B cell (primary cell): ENCODE data around the gene CACTIN. TPM values are rescaled to one million over a fixed set of nuclear protein-coding genes. Genes with fewer than 3 reads are reported as not detected.

Experiments used
- ATAC-seq: fragments of 200-7000 bp; cut with Tn5 transposase; one replicate; pipeline ENCODE4 v1.10.0; 2021; ENCODE audit warnings: low read depth, mild to moderate bottlenecking, moderate number of reproducible peaks, moderate library complexity
- CTCF ChIA-PET: fragments of 350-600 bp; sonication (Branson Sonifier 250); formaldehyde crosslinking; loops from one replicate; lab custom pipeline; 2021; ENCODE audit warnings: antibody characterized with exemption, inconsistent platforms; lab: Charles Lee
- POLR2A ChIA-PET: fragments of 350-600 bp; sonication (Branson Sonifier 250); formaldehyde crosslinking; loops from one replicate; lab custom pipeline; 2021; ENCODE audit warnings: antibody characterized with exemption; lab: Charles Lee
- DNase-seq: peaks from one replicate; pipeline ENCODE4 v3.0.0; 2013
- H2AFZ ChIP-seq: 2 replicates; pipeline ENCODE4 v1.6.1; 2012; ENCODE audit warnings: mild to moderate bottlenecking, low read depth, low read length; ENCODE audit not compliant: insufficient read depth, poor library complexity, severe bottlenecking
- H3K27ac ChIP-seq, 2 donors: 1 replicate in 1 of 2; 2 replicates in 1 of 2; pipeline ENCODE4 v1.5.1; 2012 to 2013; ENCODE audit warnings: low read length in 2 of 2, mild to moderate bottlenecking in 2 of 2, moderate library complexity in 1 of 2
- H3K27me3 ChIP-seq, 4 experiments: fragments of 200-600 bp in 1 of 4; sonication (generic) in 1 of 4; replicated peaks in 1 of 4; 1 replicate in 2 of 4; 2 replicates in 2 of 4; pipeline versions ENCODE4 v1.6.1 to v1.7.0; 2013 to 2016; ENCODE audit warnings: low read length in 3 of 4, mild to moderate bottlenecking in 2 of 4, mixed read lengths in 1 of 4, moderate library complexity in 1 of 4; ENCODE audit not compliant: insufficient read depth in 4 of 4, control insufficient read depth in 3 of 4; ENCODE audit errors: control extremely low read depth in 1 of 4
- H3K36me3 ChIP-seq, 2 experiments: replicated peaks in 1 of 2; 1 replicate in 1 of 2; 2 replicates in 1 of 2; pipeline versions ENCODE4 v1.6.1 to v1.7.1; 2013; ENCODE audit warnings: low read length in 1 of 2; ENCODE audit not compliant: insufficient read depth in 2 of 2, control insufficient read depth in 1 of 2; ENCODE audit errors: control extremely low read depth in 1 of 2, extremely low read depth in 1 of 2
- H3K4me1 ChIP-seq, 2 donors: fragments of 200-600 bp in 1 of 2; sonication (generic) in 1 of 2; 1 replicate in 1 of 2; 2 replicates in 1 of 2; pipeline versions ENCODE4 v1.5.1 to v1.6.1; 2013 to 2017; ENCODE audit warnings: low read length in 2 of 2; ENCODE audit not compliant: control insufficient read depth in 2 of 2, insufficient read depth in 2 of 2
- H3K4me2 ChIP-seq: replicated peaks from 2 replicates; pipeline ENCODE3; 2012; ENCODE audit warnings: mild to moderate bottlenecking, low read depth, low read length; ENCODE audit not compliant: poor library complexity, severe bottlenecking
- H3K4me3 ChIP-seq, 5 experiments: fragments of 200-600 bp in 1 of 5; sonication (generic) in 1 of 5; 1 replicate in 3 of 5; 2 replicates in 2 of 5; pipeline versions ENCODE4 v1.5.1 to v1.7.0; 2011 to 2016; ENCODE audit warnings: low read length in 4 of 5, mild to moderate bottlenecking in 4 of 5, low read depth in 2 of 5, control low read depth in 1 of 5, moderate library complexity in 1 of 5; ENCODE audit not compliant: insufficient read depth in 1 of 5; ENCODE audit errors: control extremely low read depth in 1 of 5, extremely low read depth in 1 of 5
- H3K79me2 ChIP-seq: fragments of 200-600 bp; sonication (generic); one replicate; pipeline ENCODE4 v1.6.0; 2016; ENCODE audit warnings: low read length; ENCODE audit not compliant: control insufficient read depth, insufficient read depth
- H3K9ac ChIP-seq: fragments of 200-600 bp; sonication (generic); 2 replicates; pipeline ENCODE4 v1.6.1; 2017; ENCODE audit warnings: mild to moderate bottlenecking, low read length, moderate library complexity
- H3K9me3 ChIP-seq, 3 donors: one replicate each; pipeline versions ENCODE4 v1.6.1 to v1.7.1; 2013; ENCODE audit warnings: low read length in 2 of 3; ENCODE audit not compliant: control insufficient read depth in 2 of 3, insufficient read depth in 1 of 3; ENCODE audit errors: control extremely low read depth in 1 of 3
- H4K20me1 ChIP-seq: 2 replicates; pipeline ENCODE4 v1.6.0; 2012; ENCODE audit warnings: mild to moderate bottlenecking, low read length; ENCODE audit not compliant: insufficient read depth, control insufficient read depth, poor library complexity, severe bottlenecking
- H3K27ac Mint-ChIP-seq: one replicate; pipeline ENCODE4 v1.8.0; 2021; ENCODE audit warnings: mixed read lengths
- H3K27me3 Mint-ChIP-seq: one replicate; pipeline ENCODE4 v1.8.0; 2021; ENCODE audit warnings: mixed read lengths
- H3K4me1 Mint-ChIP-seq: one replicate; pipeline ENCODE4 v1.8.0; 2021; ENCODE audit warnings: mixed read lengths
- H3K4me3 Mint-ChIP-seq: one replicate; pipeline ENCODE4 v1.8.0; 2021; ENCODE audit warnings: mixed read lengths
- H3K9me3 Mint-ChIP-seq: one replicate; pipeline ENCODE4 v1.8.0; 2022; ENCODE audit warnings: mixed read lengths; ENCODE audit not compliant: insufficient read depth
- EZH2 ChIP-seq: IDR thresholded peaks from 2 replicates; pipeline ENCODE4 v1.6.1; 2012; ENCODE audit warnings: borderline replicate concordance, low read depth, mild to moderate bottlenecking, moderate library complexity, low read length; ENCODE audit not compliant: insufficient read depth, poor library complexity, severe bottlenecking
- WGBS: methylation state at CpG from one replicate; pipeline ENCODE4 v1.1.5; 2013; ENCODE audit warnings: missing lambda C conversion rate; ENCODE audit not compliant: insufficient coverage; 5-methylcytosine and 5-hydroxymethylcytosine counted together
- intact Hi-C: fragments of 100-400 bp; cut with micrococcal nuclease; formaldehyde crosslinking; loops from one replicate; pipeline ENCODE4 v1.10.0; 2022
- polyA plus RNA-seq: library from polyadenylated mRNA; depleted of rRNA; stranded (reverse); fragments of >200 nt; gene quantifications from 2 replicates; pipeline ENCODE4 v1.2.3, GENCODE V29; 2012
- total RNA-seq, 2 donors: library from RNA; stranded (reverse); fragments of 120-200 nt in 1 of 2; gene quantifications; 1 replicate in 1 of 2; 2 replicates in 1 of 2; pipeline versions ENCODE4 v1.2.3 to v1.2.4, GENCODE V29; 2013 to 2022
- TF ChIP-seq, protein P1 (sequence below): fragments of 200-600 bp; IDR thresholded peaks from one replicate; pipeline ENCODE4 v1.8.0; 2022; ENCODE audit warnings: antibody characterized with exemption, mild to moderate bottlenecking

Gene CACTIN
- total and polyA plus RNA-seq, 2 donors (not counting 1 experiment from before 2014, with no cell fraction given), result 40.6 to 41.8 TPM

DNA sequence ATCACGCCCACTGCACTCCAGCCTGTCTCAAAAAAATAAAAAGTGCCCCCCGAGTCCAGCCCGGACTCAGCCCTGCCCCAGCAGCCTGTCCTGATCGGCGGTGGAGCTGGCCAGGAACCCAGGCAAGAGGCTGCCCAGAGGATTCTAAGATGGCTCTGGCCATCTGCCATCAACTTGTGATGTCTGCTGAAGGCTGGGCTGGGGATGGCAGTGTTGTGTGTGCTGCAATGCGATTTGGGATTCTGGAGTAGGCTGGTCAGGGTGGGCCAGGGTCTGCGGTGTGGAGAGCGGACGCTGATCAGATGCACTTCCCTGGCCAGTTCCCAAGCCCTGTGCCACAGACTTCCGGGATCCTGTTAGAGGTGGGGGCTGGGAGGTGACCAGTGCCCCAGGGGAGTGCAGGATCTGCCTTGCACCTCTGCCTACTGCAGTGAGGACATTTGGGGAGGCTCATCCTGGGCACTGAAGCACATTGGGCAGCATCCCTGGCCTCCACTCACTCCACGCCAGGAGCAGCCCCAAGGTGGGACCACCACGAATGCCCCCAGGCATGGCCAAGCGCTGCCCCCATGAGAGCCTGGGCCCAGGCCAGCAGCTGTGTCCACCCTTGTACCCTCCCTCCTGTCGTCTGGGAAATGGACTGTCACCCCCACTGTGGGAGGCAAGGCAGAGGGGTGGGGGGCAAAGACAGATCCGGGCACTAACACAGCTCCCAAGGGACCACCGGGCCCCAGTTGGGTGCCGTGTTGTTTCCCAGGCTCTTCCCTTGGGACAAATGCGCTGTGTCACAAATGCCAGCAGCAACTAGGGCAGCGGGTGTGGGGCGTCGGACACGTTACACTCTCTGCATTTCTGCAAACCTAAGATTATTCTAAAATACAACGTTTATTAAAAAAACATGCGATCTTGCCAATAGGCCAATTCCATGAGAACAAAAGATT, 16.5 kb downstream of the CACTIN start:
- intact Hi-C loops, result loop anchor here (5.0 kb wide), 1 partner anchor 53 kb away; the partner anchor contains the start of gene MFSD12
- H3K4me3 ChIP-seq, result no peak overlapping the region
- H3K27ac ChIP-seq, result no peak overlapping the region
- peaks cover 0 to 20% (median 0%) of the 10 kb centered on the region in 3 donors for H3K9me3 ChIP-seq
- no peaks in the 10 kb centered on the region for H4K20me1 ChIP-seq
- no peak for ATAC-seq
- H2AFZ ChIP-seq, result no peak overlapping the region
- peaks cover 0 to 4% (median 0%) of the 10 kb centered on the region in 4 experiments for H3K27me3 ChIP-seq
- H3K27me3 Mint-ChIP-seq, result no peaks in the 10 kb centered on the region
- H3K4me3 Mint-ChIP-seq, result no peak overlapping the region
- H3K27ac Mint-ChIP-seq, result no peak overlapping the region
- H3K36me3 ChIP-seq, result peaks cover 0 to 20% of the 10 kb centered on the region in 2 experiments
- TF ChIP-seq, protein P1, sequence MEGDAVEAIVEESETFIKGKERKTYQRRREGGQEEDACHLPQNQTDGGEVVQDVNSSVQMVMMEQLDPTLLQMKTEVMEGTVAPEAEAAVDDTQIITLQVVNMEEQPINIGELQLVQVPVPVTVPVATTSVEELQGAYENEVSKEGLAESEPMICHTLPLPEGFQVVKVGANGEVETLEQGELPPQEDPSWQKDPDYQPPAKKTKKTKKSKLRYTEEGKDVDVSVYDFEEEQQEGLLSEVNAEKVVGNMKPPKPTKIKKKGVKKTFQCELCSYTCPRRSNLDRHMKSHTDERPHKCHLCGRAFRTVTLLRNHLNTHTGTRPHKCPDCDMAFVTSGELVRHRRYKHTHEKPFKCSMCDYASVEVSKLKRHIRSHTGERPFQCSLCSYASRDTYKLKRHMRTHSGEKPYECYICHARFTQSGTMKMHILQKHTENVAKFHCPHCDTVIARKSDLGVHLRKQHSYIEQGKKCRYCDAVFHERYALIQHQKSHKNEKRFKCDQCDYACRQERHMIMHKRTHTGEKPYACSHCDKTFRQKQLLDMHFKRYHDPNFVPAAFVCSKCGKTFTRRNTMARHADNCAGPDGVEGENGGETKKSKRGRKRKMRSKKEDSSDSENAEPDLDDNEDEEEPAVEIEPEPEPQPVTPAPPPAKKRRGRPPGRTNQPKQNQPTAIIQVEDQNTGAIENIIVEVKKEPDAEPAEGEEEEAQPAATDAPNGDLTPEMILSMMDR, result no peak
- TF ChIP-seq EZH2, result no peak
- 67% methylated on average over 24 of the region's 24 CpGs for WGBS
- no peak for DNase-seq
- peaks cover 21% of the 10 kb centered on the region for H3K4me1 Mint-ChIP-seq
- ChIA-PET CTCF (interaction anchor here (1.3 kb wide), 1 partner anchor 65 kb away, joined by 3 read pairs; no protein-coding TSS in a partner anchor), POLR2A (interaction anchor here (0.6 kb wide), 1 partner anchor 1397 kb away, joined by 5 read pairs; no protein-coding TSS in a partner anchor)
- peaks cover 28 to 38% of the 10 kb centered on the region in 2 donors for H3K4me1 ChIP-seq
- H3K9me3 Mint-ChIP-seq, result no peaks in the 10 kb centered on the region
- peaks cover 7% of the 10 kb centered on the region for H3K79me2 ChIP-seq
- H3K9ac ChIP-seq, result no peak overlapping the region
- H3K4me2 ChIP-seq, result no peak overlapping the region
